NCI-H146 (cell line): ENCODE data around the gene FAM151B.

Experiments
- DNase-seq: peaks from one replicate; lab custom pipeline; 2025; lab: John Stamatoyannopoulos, UW

FAM151B gene

GRCh38 chr5:80588858-80589540, 101.1 kb downstream of the FAM151B start:
- no peak for DNase-seq

GRCh38 chr5:80590766-80591165, 102.9 kb downstream of the FAM151B start:
- DNase-seq: no peak

- DNase-seq: no peak
These were observed 103.5 kb downstream of the FAM151B start for GRCh38 chr5:80591352-80591751.

GRCh38 chr5:80592105-80592504, 104.2 kb downstream of the FAM151B start:
- DNase-seq: no peak
